Femur (tissue), 1 donor: Measurements from ENCODE around the gene ANO10.
"Not testable (repeated sequence)": the region's sequence is repeated elsewhere in the genome, so short reads cannot be mapped to it uniquely, and the experiment has no call there.

Experiments used
- DNase-seq: peaks from one replicate; pipeline ENCODE4 v3.0.0-alpha.2; 2017

Gene ANO10

GRCh38 chr3:43565661-43566341, 56.0 kb downstream of the ANO10 start:
- DNase-seq = not testable (repeated sequence)

DNA sequence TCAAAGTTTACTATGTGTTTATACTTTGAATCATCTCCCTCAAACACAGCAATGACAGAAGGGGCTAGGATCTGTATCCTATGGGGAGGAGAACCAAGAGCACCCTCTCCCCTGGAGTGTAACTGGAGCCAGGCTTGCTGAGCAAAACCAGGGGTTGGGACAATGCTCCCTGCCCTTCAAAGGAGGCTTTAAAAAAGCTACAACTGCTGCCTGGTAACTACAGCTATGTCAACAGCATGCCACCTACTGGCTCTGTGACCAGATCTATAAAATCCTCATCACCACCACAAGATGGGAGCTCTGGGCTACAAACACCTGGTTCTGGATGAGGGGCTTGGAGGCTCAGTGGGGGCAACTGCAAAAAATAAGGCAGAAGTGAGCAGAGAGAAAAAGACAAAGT, 61.9 kb downstream of the ANO10 start:
- no peak for DNase-seq

- DNase-seq = no peak
These were observed 63.6 kb downstream of the ANO10 start for GRCh38 chr3:43558171-43558570.

DNA sequence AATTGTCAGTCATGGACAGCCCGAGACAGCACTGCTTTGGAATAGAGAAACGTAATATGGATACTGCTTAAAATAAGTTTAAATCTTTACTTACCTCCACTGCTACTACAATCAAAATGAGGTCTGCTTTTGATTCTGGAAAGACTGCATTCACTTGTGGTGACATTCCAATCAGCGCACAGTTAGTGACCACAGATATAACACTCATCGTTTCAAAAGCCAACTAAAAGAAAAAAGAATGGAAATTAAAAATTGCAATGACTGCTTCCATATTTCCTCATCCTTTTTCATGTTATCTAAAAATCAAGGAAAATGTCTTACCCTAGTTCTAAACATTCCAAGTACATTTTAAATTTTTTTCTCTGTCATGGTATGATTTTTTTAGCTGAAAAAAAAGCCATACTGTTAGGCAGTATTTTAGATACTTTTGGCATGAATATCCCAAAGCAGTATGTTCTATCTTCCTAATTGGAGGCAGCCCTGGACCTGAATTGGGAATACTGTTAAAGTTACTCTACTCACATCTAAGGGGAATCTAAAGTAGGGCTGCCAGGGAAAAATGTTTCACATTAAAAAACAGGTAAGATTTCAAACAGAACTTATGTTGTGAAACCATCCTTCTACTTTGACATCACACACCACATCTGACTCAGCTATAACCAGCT, 72.1 kb downstream of the ANO10 start:
- no peak for DNase-seq

DNA sequence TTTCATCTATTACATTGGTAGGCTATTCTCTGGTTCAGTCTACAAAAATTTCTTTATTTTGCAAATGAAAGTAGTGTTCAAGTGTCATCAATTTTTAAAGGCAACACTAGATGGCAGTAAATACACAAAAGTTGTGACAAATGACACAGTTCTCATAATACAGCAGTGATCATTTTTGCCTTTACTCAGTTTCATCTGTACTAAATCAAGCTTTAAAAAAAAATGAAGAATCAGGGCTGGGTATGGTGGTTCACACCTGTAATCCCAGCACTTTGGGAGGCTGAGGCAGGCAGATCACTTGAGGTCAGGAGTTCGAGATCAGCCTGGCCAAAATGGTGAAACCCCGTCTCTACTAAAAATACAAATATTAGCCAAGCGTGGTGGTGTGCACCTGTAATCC, 77.5 kb downstream of the ANO10 start:
- not testable (repeated sequence) for DNase-seq

GRCh38 chr3:43542328-43543043, 79.3 kb downstream of the ANO10 start:
- DNase-seq = no peak

GRCh38 chr3:43540624-43541023, 81.2 kb downstream of the ANO10 start:
- no peak for DNase-seq

DNA sequence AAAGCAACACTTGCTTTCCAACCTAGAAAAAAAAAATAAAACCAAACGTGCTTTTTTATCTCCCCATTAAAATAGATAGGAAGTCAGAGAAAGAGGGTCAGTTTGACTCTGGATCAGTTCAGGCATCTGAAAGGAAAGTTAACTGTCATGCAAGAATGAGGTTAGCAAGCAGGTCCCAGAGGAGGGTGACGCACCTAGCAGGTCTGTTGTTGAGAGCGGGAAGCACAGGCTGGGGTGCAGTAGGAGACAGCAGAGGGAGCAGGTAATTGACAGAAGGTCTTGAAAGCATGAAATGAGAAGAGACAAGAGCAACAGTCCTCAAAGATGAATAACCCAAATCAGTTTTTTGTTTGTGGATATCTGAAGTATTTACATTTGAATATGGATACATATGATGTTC, 82.5 kb downstream of the ANO10 start:
- no peak for DNase-seq

GRCh38 chr3:43537225-43537624, 84.6 kb downstream of the ANO10 start:
- DNase-seq = no peak

GRCh38 chr3:43534675-43535074, 87.1 kb downstream of the ANO10 start:
- no peak for DNase-seq

DNA sequence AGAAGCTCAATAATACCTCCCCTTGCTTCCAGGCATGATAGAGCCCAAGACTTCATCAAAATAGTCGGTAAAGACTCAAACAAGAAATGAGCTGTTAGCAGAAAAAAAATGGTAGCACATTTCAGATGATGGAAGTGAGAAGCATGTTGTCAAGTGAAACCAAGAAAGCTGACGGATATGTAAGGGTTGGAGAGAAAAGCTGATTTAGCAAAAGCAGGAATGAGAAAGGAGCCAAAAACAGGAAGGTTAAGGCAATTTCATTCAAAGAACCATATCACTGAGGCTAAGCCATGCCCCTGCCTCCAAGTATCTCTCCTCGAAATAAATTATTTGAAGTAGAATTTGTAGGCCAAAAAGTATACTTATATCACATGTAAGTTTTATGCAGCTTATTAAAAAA, 88.8 kb downstream of the ANO10 start:
- no peak for DNase-seq

GRCh38 chr3:43531835-43532234, 90.0 kb downstream of the ANO10 start:
- DNase-seq = no peak

GRCh38 chr3:43528498-43529099, 93.2 kb downstream of the ANO10 start:
- DNase-seq = no peak

- DNase-seq = no peak
These were observed 94.9 kb downstream of the ANO10 start for GRCh38 chr3:43526956-43527355.

- DNase-seq = no peak
These were observed 95.7 kb downstream of the ANO10 start for GRCh38 chr3:43525941-43526607.

GRCh38 chr3:43525386-43525785, 96.4 kb downstream of the ANO10 start:
- no peak for DNase-seq

GRCh38 chr3:43523454-43524053, 98.3 kb downstream of the ANO10 start:
- no peak for DNase-seq

GRCh38 chr3:43522727-43523362, 99.0 kb downstream of the ANO10 start:
- no peak for DNase-seq

DNA sequence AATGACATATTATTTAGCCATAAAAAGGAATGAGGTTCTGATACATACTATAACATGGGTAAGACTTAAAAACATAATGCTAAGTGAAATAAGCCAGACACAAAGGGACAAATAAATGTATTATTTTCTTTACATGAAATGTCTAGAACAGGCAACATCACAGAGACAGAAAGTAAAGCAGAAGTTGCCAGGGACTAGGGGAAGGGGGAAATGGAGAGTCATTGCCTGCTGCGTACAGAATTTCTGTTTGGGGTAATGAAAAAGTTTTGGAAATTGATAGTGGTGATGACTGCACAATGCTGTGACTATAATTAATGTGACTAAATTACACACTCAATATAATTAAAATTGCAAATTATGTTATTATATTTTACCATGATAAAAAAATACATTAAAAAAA, 99.9 kb downstream of the ANO10 start:
- no peak for DNase-seq

GRCh38 chr3:43518515-43518914, 103.3 kb downstream of the ANO10 start:
- not testable (repeated sequence) for DNase-seq

DNA sequence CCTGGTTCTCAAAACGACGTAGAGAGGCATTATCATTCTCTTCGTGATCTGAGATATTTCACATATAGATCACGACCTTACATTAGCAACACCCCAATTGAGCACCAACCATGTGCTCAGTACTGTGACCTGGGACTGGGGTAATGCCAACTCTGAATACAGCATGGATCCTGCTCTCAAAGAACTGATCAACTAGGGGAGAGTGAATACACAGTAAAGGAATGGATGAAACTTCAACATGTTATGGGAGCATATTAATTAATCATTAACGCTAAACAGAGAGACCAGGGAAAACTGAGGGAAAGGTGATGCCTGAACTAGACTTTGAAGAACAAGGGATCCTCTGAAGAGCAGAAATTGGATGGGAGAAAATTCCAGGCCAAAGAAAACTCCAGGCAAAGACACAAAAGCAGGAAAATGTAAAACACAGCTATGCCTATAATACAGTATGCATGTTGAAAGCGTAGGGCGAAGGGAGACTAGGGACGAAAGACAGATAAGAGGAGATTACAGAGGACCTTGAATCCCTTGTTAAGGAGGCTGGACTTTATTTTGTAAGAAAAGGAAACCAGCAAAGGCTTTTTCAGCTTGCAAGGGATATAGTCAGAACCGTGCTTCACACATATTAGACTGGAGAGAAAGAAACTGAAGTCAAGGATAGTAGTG, 105.7 kb downstream of the ANO10 start:
- DNase-seq = no peak
